Mesodermal cell (in vitro differentiated cells): Measurements from ENCODE around the gene ZNF207.
"Not testable (repeated sequence)": the region's sequence is repeated elsewhere in the genome, so short reads cannot be mapped to it uniquely, and the experiment has no call there.

Experiments
- H3K27ac ChIP-seq: 2 replicates; pipeline ENCODE4 v1.7.0; 2013; ENCODE audit warnings: mild to moderate bottlenecking, low read depth, low read length, moderate library complexity; ENCODE audit not compliant: severe bottlenecking
- H3K36me3 ChIP-seq: 2 replicates; pipeline ENCODE4 v1.7.1; 2013; ENCODE audit warnings: mild to moderate bottlenecking, low read length, moderate library complexity; ENCODE audit not compliant: control insufficient read depth, insufficient read depth
- H3K4me1 ChIP-seq: one replicate; pipeline ENCODE4 v1.7.1; 2013; ENCODE audit warnings: mild to moderate bottlenecking, low read length; ENCODE audit not compliant: insufficient read depth, control insufficient read depth, poor library complexity, severe bottlenecking
- H3K4me3 ChIP-seq: 2 replicates; pipeline ENCODE4 v1.7.0; 2013; ENCODE audit warnings: low read length, control low read depth, mild to moderate bottlenecking; ENCODE audit not compliant: insufficient read depth, poor library complexity, severe bottlenecking; ENCODE audit errors: extremely low read depth
- H3K9me3 ChIP-seq: 2 replicates; pipeline ENCODE4 v1.7.1; 2013; ENCODE audit warnings: mild to moderate bottlenecking, low read length, moderate library complexity; ENCODE audit not compliant: control insufficient read depth
- WGBS, 2 experiments: methylation state at CpG; one replicate each; pipeline ENCODE4 v1.1.5; 2013; ENCODE audit warnings: missing lambda C conversion rate in 2 of 2; ENCODE audit not compliant: insufficient coverage in 2 of 2; 5-methylcytosine and 5-hydroxymethylcytosine counted together

ZNF207 gene

GRCh38 chr17:32335046-32335445 lies 14.9 kb upstream of the ZNF207 start:
- H3K4me3 ChIP-seq, result no peak overlapping the region
- peaks cover 4% of the 10 kb centered on the region for H3K4me1 ChIP-seq
- H3K9me3 ChIP-seq, result no peaks in the 10 kb centered on the region
- no peak overlapping the region for H3K27ac ChIP-seq
- peaks cover 60% of the 10 kb centered on the region for H3K36me3 ChIP-seq

GRCh38 chr17:32335687-32336086 lies 14.3 kb upstream of the ZNF207 start:
- WGBS, 2 experiments, result 100% methylated on average over 1 to 2 of the region's 4 CpGs
- H3K4me3 ChIP-seq, result no peak overlapping the region
- H3K9me3 ChIP-seq, result no peaks in the 10 kb centered on the region
- peaks cover 4% of the 10 kb centered on the region for H3K4me1 ChIP-seq
- peaks cover 62% of the 10 kb centered on the region for H3K36me3 ChIP-seq
- no peak overlapping the region for H3K27ac ChIP-seq

GRCh38 chr17:32341141-32341856 lies 8.7 kb upstream of the ZNF207 start:
- WGBS, 2 experiments, result 5 to 23% methylated on average over 8 to 10 of the region's 13 CpGs
- H3K36me3 ChIP-seq, result peaks cover 28% of the 10 kb centered on the region
- H3K4me1 ChIP-seq, result no peaks in the 10 kb centered on the region
- peak overlapping the region; percentile 53 for H3K4me3 ChIP-seq
- H3K27ac ChIP-seq, result peak overlapping the region; percentile 2
- no peaks in the 10 kb centered on the region for H3K9me3 ChIP-seq

- no peaks in the 10 kb centered on the region for H3K4me1 ChIP-seq
- peaks cover 23% of the 10 kb centered on the region for H3K36me3 ChIP-seq
- peak within 1 kb of the TSS; percentile 53 for H3K4me3 ChIP-seq
- 0 to 21% methylated on average over 19 to 24 of the region's 47 CpGs for WGBS, 2 experiments
- peak within 1 kb of the TSS; percentile 23 for H3K27ac ChIP-seq
- no peaks in the 10 kb centered on the region for H3K9me3 ChIP-seq
Observed at GRCh38 chr17:32341857-32342602, 7.9 kb upstream of the ZNF207 start, which contains the start of gene C17orf75. TSS of gene C17orf75 (minus strand) at chr17:32342173. CDS start at chr17:32342139, 34 bp downstream.

GRCh38 chr17:32342603-32343325 lies 7.2 kb upstream of the ZNF207 start:
- WGBS, 2 experiments, result 90 to 93% methylated on average over 12 of the region's 14 CpGs
- Histone ChIP-seq H3K27ac (no peak overlapping the region), H3K9me3 (no peaks in the 10 kb centered on the region), H3K4me1 (no peaks in the 10 kb centered on the region), H3K4me3 (peak overlapping the region; percentile 53), H3K36me3 (peaks cover 18% of the 10 kb centered on the region)

GRCh38 chr17:32345951-32346600 lies 3.9 kb upstream of the ZNF207 start:
- 90 to 91% methylated on average over 10 to 11 of the region's 11 CpGs for WGBS, 2 experiments
- Histone ChIP-seq H3K4me1 (no peaks in the 10 kb centered on the region), H3K27ac (no peak overlapping the region), H3K9me3 (no peaks in the 10 kb centered on the region), H3K36me3 (no peaks in the 10 kb centered on the region), H3K4me3 (no peak overlapping the region)

GRCh38 chr17:32348483-32348800 lies 1.5 kb upstream of the ZNF207 start:
- peaks cover 8% of the 10 kb centered on the region for H3K4me1 ChIP-seq
- no peaks in the 10 kb centered on the region for H3K9me3 ChIP-seq
- peaks cover 18% of the 10 kb centered on the region for H3K36me3 ChIP-seq
- no peak overlapping the region for H3K4me3 ChIP-seq
- H3K27ac ChIP-seq, result no peak overlapping the region
- WGBS, 2 experiments, result 100% methylated on average over 1 of the region's 2 CpGs; no CpG with 5 or more reads in 1 of the 2 experiments

GRCh38 chr17:32349503-32349853 lies 479 bp upstream of the ZNF207 start:
- WGBS, 2 experiments, result 50 to 52% methylated on average over 13 to 14 of the region's 15 CpGs
- Histone ChIP-seq H3K27ac (peak overlapping the region; percentile 99), H3K9me3 (no peaks in the 10 kb centered on the region), H3K4me3 (peak overlapping the region; percentile 95), H3K36me3 (peaks cover 28% of the 10 kb centered on the region), H3K4me1 (peaks cover 10% of the 10 kb centered on the region)

GRCh38 chr17:32350666-32351418 lies 885 bp downstream of the ZNF207 start:
- peak overlapping the region; percentile 95 for H3K4me3 ChIP-seq
- peaks cover 42% of the 10 kb centered on the region for H3K36me3 ChIP-seq
- H3K4me1 ChIP-seq, result peaks cover 11% of the 10 kb centered on the region
- WGBS, 2 experiments, result 0% methylated on average over 5 to 6 of the region's 20 CpGs
- H3K27ac ChIP-seq, result peak overlapping the region; percentile 99
- H3K9me3 ChIP-seq, result no peaks in the 10 kb centered on the region

GRCh38 chr17:32352734-32353133 lies 2.8 kb downstream of the ZNF207 start:
- H3K4me3 ChIP-seq, result peak overlapping the region; percentile 95
- H3K27ac ChIP-seq, H3K9me3 ChIP-seq: not testable (repeated sequence)
- 94 to 95% methylated on average over 8 to 9 of the region's 9 CpGs for WGBS, 2 experiments
- H3K36me3 ChIP-seq, result peaks cover 59% of the 10 kb centered on the region
- peaks cover 14% of the 10 kb centered on the region for H3K4me1 ChIP-seq
